Lower lobe of right lung (tissue), 2 donors: ENCODE measurements around the gene WDR36. TPM values are rescaled to one million over a fixed set of nuclear protein-coding genes. Genes with fewer than 3 reads are reported as not detected.

Experiments
- ATAC-seq, 2 donors: fragments of 200-7000 bp; cut with Tn5 transposase; one replicate each; pipeline ENCODE4 v1.9.1; 2020 to 2022; ENCODE audit warnings: mild to moderate bottlenecking in 2 of 2, moderate library complexity in 2 of 2
- DNase-seq: peaks from one replicate; pipeline ENCODE4 v3.0.0-alpha.2; 2020
- H3K27ac ChIP-seq: fragments of 200-600 bp; one replicate; pipeline ENCODE4 v1.8.0; 2022
- H3K27me3 ChIP-seq: fragments of 200-600 bp; one replicate; pipeline ENCODE4 v1.8.0; 2022; ENCODE audit warnings: low read depth
- H3K36me3 ChIP-seq: fragments of 200-600 bp; one replicate; pipeline ENCODE4 v1.8.0; 2022; ENCODE audit warnings: mild to moderate bottlenecking
- H3K4me1 ChIP-seq: fragments of 200-600 bp; one replicate; pipeline ENCODE4 v1.8.0; 2022
- H3K4me3 ChIP-seq: fragments of 200-600 bp; one replicate; pipeline ENCODE4 v1.8.0; 2022; ENCODE audit warnings: mild to moderate bottlenecking
- H3K9me3 ChIP-seq: fragments of 200-600 bp; one replicate; pipeline ENCODE4 v1.8.0; 2022
- CTCF ChIP-seq: fragments of 200-600 bp; IDR thresholded peaks from one replicate; pipeline ENCODE4 v1.8.0; 2022; ENCODE audit warnings: antibody characterized with exemption, mild to moderate bottlenecking
- intact Hi-C: fragments of 100-400 bp; cut with DNase I; formaldehyde crosslinking; loops from one replicate; pipeline ENCODE4 v1.11.0; 2022
- long read RNA-seq: library from polyadenylated mRNA; unstranded; transcript quantifications from one replicate; pipeline ENCODE4 v2.0.0, GENCODE V29; 2021
- total RNA-seq: library from RNA; stranded (reverse); fragmentation: NEBNext Ultra II Directional; extraction: Animal tissue kit (Norgen Biotek cat#: 25700); gene quantifications from one replicate; pipeline ENCODE4 v1.2.1, GENCODE V29; 2021
- donor health status: DM: no; HTN: yes; CAD: no; lungs with severe emphysema.

Gene WDR36
- 27.7 TPM for total RNA-seq
- long read RNA-seq, full-length matches to known transcripts, result 18 of 31 reads
- long read RNA-seq, partial matches to known transcripts, result 7 of 31 reads
- long read RNA-seq, other reads (novel, unspliced or antisense), result 6 of 31 reads

GRCh38 chr5:111092062-111092853 lies at the start of gene WDR36:
Gene WDR36 (plus strand): TSS chr5:111092348. CDS start chr5:111092457, 109 bp downstream.
- no peaks in the 10 kb centered on the region for H3K9me3 ChIP-seq
- TF ChIP-seq CTCF, result no peak
- H3K27ac ChIP-seq, result peak within 1 kb of the TSS; percentile 87
- H3K4me3 ChIP-seq, result peak within 1 kb of the TSS; percentile 99
- H3K4me1 ChIP-seq, result peaks cover 20% of the 10 kb centered on the region
- peak; percentile 90 for DNase-seq
- intact Hi-C loops, result no loop called here
- ATAC-seq, result peak; percentile 100
- H3K36me3 ChIP-seq, result peaks cover 21% of the 10 kb centered on the region
- H3K27me3 ChIP-seq, result no peaks in the 10 kb centered on the region

DNA sequence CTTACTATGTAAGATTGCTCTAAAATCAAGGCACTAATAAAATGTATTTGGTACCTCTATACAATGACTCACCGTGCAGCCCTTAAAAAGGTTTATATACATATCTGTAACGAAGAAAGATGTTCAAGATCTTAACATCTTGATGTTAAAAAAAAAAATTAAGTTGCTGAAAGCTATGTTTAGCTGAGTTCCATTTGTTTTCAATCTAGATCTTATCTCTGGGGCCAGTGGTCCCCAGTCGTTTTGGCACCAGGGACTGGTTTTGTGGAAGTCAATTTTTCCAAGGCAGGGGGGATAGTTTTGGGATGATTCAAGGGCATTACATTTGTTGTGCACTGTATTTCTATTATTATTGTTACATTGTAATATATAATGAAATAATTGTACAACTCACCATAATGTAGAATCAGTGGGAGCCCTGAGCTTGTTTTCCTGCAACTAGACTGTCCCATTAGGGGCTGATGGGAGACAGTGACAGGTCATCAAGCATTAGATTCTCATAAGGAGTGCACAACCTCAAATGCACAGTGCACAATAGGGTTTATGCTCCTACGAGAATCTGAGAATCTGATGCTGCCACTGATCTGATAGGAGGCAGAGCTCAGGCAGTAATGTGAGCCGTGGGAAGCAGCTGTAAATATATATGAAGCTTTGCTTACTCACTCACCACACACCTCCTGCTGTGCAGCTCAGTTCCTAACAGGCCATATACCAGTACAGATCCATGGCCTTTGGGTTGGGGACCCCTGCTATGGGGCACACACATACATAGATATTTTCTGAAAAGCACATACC lies 48.2 kb upstream of the WDR36 start:
- TF ChIP-seq CTCF, result no peak
- DNase-seq (no peak), ATAC-seq (no peak)
- Histone ChIP-seq H3K4me1 (no peaks in the 10 kb centered on the region), H3K27me3 (no peaks in the 10 kb centered on the region), H3K36me3 (no peaks in the 10 kb centered on the region), H3K4me3 (no peak overlapping the region), H3K9me3 (no peaks in the 10 kb centered on the region), H3K27ac (no peak overlapping the region)
- intact Hi-C loops, result no loop called here

DNA sequence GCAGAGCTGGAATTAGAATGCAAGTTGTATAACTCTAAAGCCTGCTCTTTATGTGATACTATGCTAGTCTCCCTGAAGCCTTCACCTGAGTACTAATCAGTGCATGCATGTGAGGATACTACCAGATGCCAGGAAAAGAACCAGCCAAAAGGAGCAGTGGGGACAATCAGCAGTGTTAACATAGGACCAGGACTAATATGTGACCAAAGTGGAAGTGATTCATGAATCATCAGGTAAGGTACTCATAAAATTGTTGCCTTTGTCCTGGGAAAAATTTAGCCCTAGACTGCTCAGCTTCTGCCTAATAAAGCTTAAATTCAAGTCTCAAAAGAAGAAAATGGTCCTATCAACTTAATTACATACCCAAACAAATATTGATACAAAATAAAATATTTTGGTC lies 34.1 kb upstream of the WDR36 start:
- Histone ChIP-seq H3K4me3 (no peak overlapping the region), H3K27ac (no peak overlapping the region), H3K9me3 (no peaks in the 10 kb centered on the region), H3K4me1 (no peaks in the 10 kb centered on the region), H3K36me3 (no peaks in the 10 kb centered on the region), H3K27me3 (no peaks in the 10 kb centered on the region)
- DNase-seq (no peak), ATAC-seq (no peak)
- intact Hi-C loops, result no loop called here
- TF ChIP-seq CTCF, result no peak

DNA sequence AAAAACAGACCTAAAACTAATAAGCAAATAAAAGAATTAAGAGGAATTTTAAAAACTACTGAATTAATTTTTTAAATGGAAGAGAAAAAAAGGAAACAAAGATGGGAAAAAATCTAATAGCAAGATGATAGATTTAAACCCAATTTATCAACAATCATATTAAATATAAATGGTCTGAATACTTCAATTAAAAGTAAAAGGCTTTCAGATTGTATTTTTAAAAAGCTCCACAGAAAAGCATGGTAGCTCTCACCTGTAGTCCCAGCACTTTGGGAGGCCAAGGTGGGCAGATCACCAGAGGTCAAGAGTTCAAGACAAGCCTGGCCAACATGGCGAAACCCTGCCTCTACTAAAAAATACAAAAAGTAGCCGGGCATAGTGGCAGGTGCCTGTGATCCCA lies 32.0 kb upstream of the WDR36 start:
- H3K4me1 ChIP-seq, result no peaks in the 10 kb centered on the region
- no peak for DNase-seq
- no peak for TF ChIP-seq CTCF
- intact Hi-C loops, result no loop called here
- H3K36me3 ChIP-seq, result no peaks in the 10 kb centered on the region
- H3K4me3 ChIP-seq, result no peak overlapping the region
- no peak overlapping the region for H3K27ac ChIP-seq
- no peaks in the 10 kb centered on the region for H3K9me3 ChIP-seq
- H3K27me3 ChIP-seq, result no peaks in the 10 kb centered on the region
- ATAC-seq, result no peak

DNA sequence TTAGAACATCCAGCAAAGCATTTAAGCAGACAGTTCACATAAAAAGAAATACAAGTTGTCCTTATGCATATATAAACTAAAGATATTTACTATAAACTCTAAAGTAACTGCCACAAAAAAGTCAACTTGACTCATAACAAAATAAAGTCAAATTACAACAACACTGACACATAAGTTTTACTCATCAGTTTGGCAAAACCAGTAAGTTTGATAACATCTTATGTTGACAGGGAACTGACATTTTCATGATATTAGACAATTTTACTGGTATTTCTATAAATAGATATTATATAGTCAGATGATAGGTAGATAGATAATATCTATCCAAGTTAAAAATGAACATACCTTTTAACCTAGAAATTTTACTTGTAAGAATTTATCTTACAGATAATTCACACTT lies 30.5 kb upstream of the WDR36 start:
- Histone ChIP-seq H3K4me3 (no peak overlapping the region), H3K27ac (no peak overlapping the region), H3K27me3 (no peaks in the 10 kb centered on the region), H3K36me3 (no peaks in the 10 kb centered on the region), H3K4me1 (no peaks in the 10 kb centered on the region), H3K9me3 (no peaks in the 10 kb centered on the region)
- no peak for DNase-seq
- no peak for TF ChIP-seq CTCF
- ATAC-seq, result no peak
- intact Hi-C loops, result no loop called here
